Hepatocyte (in vitro differentiated cells): ENCODE results near the gene NUAK2.

Experiments
- CTCF ChIP-seq: fragments of 200-600 bp; sonication (generic); IDR thresholded peaks from 2 replicates; pipeline ENCODE4 v1.5.1; 2016; ENCODE audit warnings: antibody characterized with exemption, mild to moderate bottlenecking; ENCODE audit not compliant: poor library complexity
- EZH2phosphoT487 ChIP-seq: fragments of 200-600 bp; sonication (generic); IDR thresholded peaks from one replicate; pipeline ENCODE4 v1.6.1; 2018; ENCODE audit warnings: antibody characterized with exemption, mild to moderate bottlenecking, low read depth, moderate library complexity; ENCODE audit not compliant: unreplicated experiment, severe bottlenecking

GRCh38 chr1:205269711-205270110 is 51.8 kb downstream of the NUAK2 start:
- TF ChIP-seq CTCF (no peak), EZH2phosphoT487 (no peak)
